Endodermal cell (in vitro differentiated cells): Measurements from ENCODE around the gene HTR2A. TPM values are rescaled to one million over a fixed set of nuclear protein-coding genes. Genes with fewer than 3 reads are reported as not detected.

Experiments
- DNase-seq: peaks from one replicate; pipeline ENCODE4 v3.0.0-alpha.2; 2017
- H3K27ac ChIP-seq: 2 replicates; pipeline ENCODE4 v1.5.1; 2013; ENCODE audit warnings: mild to moderate bottlenecking, low read depth, low read length, moderate library complexity
- H3K27me3 ChIP-seq: 2 replicates; pipeline ENCODE4 v1.6.1; 2013; ENCODE audit warnings: mild to moderate bottlenecking, low read length, moderate library complexity; ENCODE audit not compliant: insufficient read depth, control insufficient read depth, poor library complexity, severe bottlenecking
- H3K36me3 ChIP-seq: 2 replicates; pipeline ENCODE4 v1.7.0; 2013; ENCODE audit warnings: mild to moderate bottlenecking, low read length, moderate library complexity; ENCODE audit not compliant: control insufficient read depth, insufficient read depth
- H3K4me1 ChIP-seq: one replicate; pipeline ENCODE4 v1.7.0; 2013; ENCODE audit warnings: low read length; ENCODE audit not compliant: control insufficient read depth, insufficient read depth
- H3K4me3 ChIP-seq: 2 replicates; pipeline ENCODE4 v1.5.1; 2013; ENCODE audit warnings: mild to moderate bottlenecking, low read length, moderate library complexity
- H3K9ac ChIP-seq: 2 replicates; pipeline ENCODE4 v1.6.1; 2013; ENCODE audit warnings: mild to moderate bottlenecking, low read length, moderate library complexity; ENCODE audit not compliant: poor library complexity, severe bottlenecking; ENCODE audit errors: extremely low read depth
- H3K9me3 ChIP-seq: 2 replicates; pipeline ENCODE4 v1.6.1; 2013; ENCODE audit warnings: mild to moderate bottlenecking, low read length, moderate library complexity; ENCODE audit not compliant: control insufficient read depth
- H3K27ac Mint-ChIP-seq: 2 replicates; pipeline ENCODE4 v1.8.0; 2020; ENCODE audit warnings: mixed read lengths
- H3K27me3 Mint-ChIP-seq: 2 replicates; pipeline ENCODE4 v1.8.0; 2021; ENCODE audit warnings: mild to moderate bottlenecking, mixed read lengths; ENCODE audit not compliant: insufficient read depth
- H3K36me3 Mint-ChIP-seq: 2 replicates; pipeline ENCODE4 v1.8.0; 2020; ENCODE audit warnings: low read depth, mixed read lengths
- H3K4me1 Mint-ChIP-seq: 2 replicates; pipeline ENCODE4 v1.8.0; 2020; ENCODE audit warnings: mixed read lengths
- H3K4me3 Mint-ChIP-seq: 2 replicates; pipeline ENCODE4 v1.8.0; 2020; ENCODE audit warnings: mild to moderate bottlenecking, moderate library complexity, mixed read lengths
- H3K9me3 Mint-ChIP-seq: 2 replicates; pipeline ENCODE4 v1.8.0; 2020; ENCODE audit warnings: mild to moderate bottlenecking, mixed read lengths
- WGBS, 2 experiments: methylation state at CpG; one replicate each; pipeline versions ENCODE4 v1.1.5 to v1.1.7; 2013; ENCODE audit warnings: missing lambda C conversion rate in 2 of 2, mixed read lengths in 1 of 2; ENCODE audit not compliant: insufficient coverage in 1 of 2, insufficient read length in 1 of 2; 5-methylcytosine and 5-hydroxymethylcytosine counted together
- total RNA-seq, 2 donors: library from RNA; stranded (reverse); fragmentation: NEBNext Ultra II Directional in 1 of 2; extraction: Animal tissue kit (Norgen Biotek cat#: 25700) in 1 of 2; gene quantifications; 2 replicates in 1 of 2; 3 replicates in 1 of 2; pipeline ENCODE4 v1.2.1, GENCODE V29; 2021
- TF ChIP-seq, protein P1 (sequence below): fragments of 200-600 bp; sonication (generic); conservative IDR thresholded peaks from 2 replicates; pipeline ENCODE4 v1.5.0; 2021; ENCODE audit warnings: antibody characterized with exemption, mild to moderate bottlenecking

HTR2A gene
- total RNA-seq, 2 donors from 2014 or later = not detected

- H3K9me3 Mint-ChIP-seq = no peaks in the 10 kb centered on the region
- no peaks in the 10 kb centered on the region for H3K4me1 ChIP-seq
- H3K9me3 ChIP-seq = no peaks in the 10 kb centered on the region
- no peaks in the 10 kb centered on the region for H3K4me1 Mint-ChIP-seq
- H3K36me3 Mint-ChIP-seq = no peaks in the 10 kb centered on the region
- H3K36me3 ChIP-seq = no peaks in the 10 kb centered on the region
- no peak overlapping the region for H3K4me3 Mint-ChIP-seq
- TF ChIP-seq, protein P1, sequence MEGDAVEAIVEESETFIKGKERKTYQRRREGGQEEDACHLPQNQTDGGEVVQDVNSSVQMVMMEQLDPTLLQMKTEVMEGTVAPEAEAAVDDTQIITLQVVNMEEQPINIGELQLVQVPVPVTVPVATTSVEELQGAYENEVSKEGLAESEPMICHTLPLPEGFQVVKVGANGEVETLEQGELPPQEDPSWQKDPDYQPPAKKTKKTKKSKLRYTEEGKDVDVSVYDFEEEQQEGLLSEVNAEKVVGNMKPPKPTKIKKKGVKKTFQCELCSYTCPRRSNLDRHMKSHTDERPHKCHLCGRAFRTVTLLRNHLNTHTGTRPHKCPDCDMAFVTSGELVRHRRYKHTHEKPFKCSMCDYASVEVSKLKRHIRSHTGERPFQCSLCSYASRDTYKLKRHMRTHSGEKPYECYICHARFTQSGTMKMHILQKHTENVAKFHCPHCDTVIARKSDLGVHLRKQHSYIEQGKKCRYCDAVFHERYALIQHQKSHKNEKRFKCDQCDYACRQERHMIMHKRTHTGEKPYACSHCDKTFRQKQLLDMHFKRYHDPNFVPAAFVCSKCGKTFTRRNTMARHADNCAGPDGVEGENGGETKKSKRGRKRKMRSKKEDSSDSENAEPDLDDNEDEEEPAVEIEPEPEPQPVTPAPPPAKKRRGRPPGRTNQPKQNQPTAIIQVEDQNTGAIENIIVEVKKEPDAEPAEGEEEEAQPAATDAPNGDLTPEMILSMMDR = no peak
- 92% methylated on average over 5 of the region's 5 CpGs; no CpG with 5 or more reads in 1 of the 2 experiments for WGBS, 2 experiments
- H3K9ac ChIP-seq = no peak overlapping the region
- no peaks in the 10 kb centered on the region for H3K27me3 ChIP-seq
- H3K4me3 ChIP-seq = no peak overlapping the region
- no peak overlapping the region for H3K27ac ChIP-seq
- DNase-seq = no peak
- no peaks in the 10 kb centered on the region for H3K27me3 Mint-ChIP-seq
- H3K27ac Mint-ChIP-seq = no peak overlapping the region
These were observed 93.3 kb downstream of the HTR2A start for GRCh38 chr13:46803586-46803985.

DNA sequence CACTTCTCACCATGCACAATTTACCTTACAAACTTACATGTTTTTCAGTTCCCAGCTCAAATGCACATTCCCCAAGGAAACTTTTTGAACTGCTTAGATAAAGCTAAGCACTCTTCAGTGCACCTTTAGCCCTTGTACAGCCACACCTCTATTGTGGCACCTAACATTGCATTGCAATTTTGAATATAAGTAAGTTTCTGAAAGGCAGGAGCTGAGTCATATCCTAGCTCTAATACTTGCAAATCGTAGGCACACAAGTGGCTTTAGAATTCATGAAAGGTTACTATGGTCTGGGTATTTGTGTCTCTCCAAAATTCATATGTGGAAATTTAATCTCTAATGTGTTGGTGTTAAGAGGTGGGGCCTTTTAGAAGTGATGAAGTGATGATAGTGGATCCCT, 95.0 kb downstream of the HTR2A start:
- Mint-ChIP-seq H3K4me3 (no peak overlapping the region), H3K27ac (no peak overlapping the region), H3K36me3 (no peaks in the 10 kb centered on the region), H3K4me1 (peaks cover 8% of the 10 kb centered on the region), H3K27me3 (no peaks in the 10 kb centered on the region), H3K9me3 (no peaks in the 10 kb centered on the region)
- no peak overlapping the region for H3K27ac ChIP-seq
- H3K4me3 ChIP-seq = no peak overlapping the region
- no peaks in the 10 kb centered on the region for H3K27me3 ChIP-seq
- H3K9ac ChIP-seq = no peak overlapping the region
- no peaks in the 10 kb centered on the region for H3K36me3 ChIP-seq
- peaks cover 3% of the 10 kb centered on the region for H3K4me1 ChIP-seq
- no peaks in the 10 kb centered on the region for H3K9me3 ChIP-seq
- 90 to 100% methylated on average over 1 of the region's 1 CpG for WGBS, 2 experiments
- DNase-seq = no peak
- TF ChIP-seq, protein P1 = no peak

- Mint-ChIP-seq H3K9me3 (no peaks in the 10 kb centered on the region), H3K27me3 (no peaks in the 10 kb centered on the region), H3K36me3 (no peaks in the 10 kb centered on the region), H3K27ac (no peak overlapping the region), H3K4me3 (no peak overlapping the region), H3K4me1 (peaks cover 10% of the 10 kb centered on the region)
- Histone ChIP-seq H3K27me3 (no peaks in the 10 kb centered on the region), H3K36me3 (no peaks in the 10 kb centered on the region), H3K9me3 (no peaks in the 10 kb centered on the region), H3K4me3 (no peak overlapping the region), H3K27ac (no peak overlapping the region), H3K9ac (no peak overlapping the region), H3K4me1 (peaks cover 3% of the 10 kb centered on the region)
- 86 to 89% methylated on average over 3 to 4 of the region's 4 CpGs for WGBS, 2 experiments
- TF ChIP-seq, protein P1 = no peak
- no peak for DNase-seq
These were observed 97.7 kb downstream of the HTR2A start for GRCh38 chr13:46799139-46799538.
